GM23248 (cell line): Measurements from ENCODE around the gene IGFALS. TPM values are rescaled to one million over a fixed set of nuclear protein-coding genes. Genes with fewer than 3 reads are reported as not detected.

Experiments used
- DNase-seq: peaks from one replicate; pipeline ENCODE4 v3.0.0-alpha.2; 2015
- H2AFZ ChIP-seq: fragments of 200-600 bp; sonication (generic); 2 replicates; pipeline ENCODE4 v1.6.1; 2016; ENCODE audit warnings: antibody characterized with exemption
- H3F3A ChIP-seq: fragments of 200-600 bp; sonication (generic); 2 replicates; pipeline ENCODE4 v1.6.1; 2016; ENCODE audit warnings: mild to moderate bottlenecking, antibody characterized with exemption, mixed run types; ENCODE audit not compliant: insufficient read depth
- H3K27ac ChIP-seq: fragments of 200-600 bp; sonication (generic); 2 replicates; pipeline ENCODE4 v1.5.1; 2016; ENCODE audit warnings: mild to moderate bottlenecking
- H3K27me3 ChIP-seq: fragments of 200-600 bp; sonication (generic); replicated peaks from 2 replicates; pipeline ENCODE4 v1.6.1; 2016; ENCODE audit warnings: mild to moderate bottlenecking; ENCODE audit not compliant: insufficient read depth
- H3K36me3 ChIP-seq: fragments of 200-600 bp; sonication (generic); 2 replicates; pipeline ENCODE4 v1.6.1; 2016; ENCODE audit warnings: low read depth, mild to moderate bottlenecking
- H3K4me1 ChIP-seq: fragments of 200-600 bp; sonication (generic); 2 replicates; pipeline ENCODE4 v1.6.1; 2016; ENCODE audit warnings: mild to moderate bottlenecking; ENCODE audit not compliant: insufficient read depth
- H3K4me2 ChIP-seq: fragments of 200-600 bp; sonication (generic); one replicate; pipeline ENCODE4 v1.6.1; 2016; ENCODE audit warnings: mild to moderate bottlenecking; ENCODE audit not compliant: unreplicated experiment
- H3K4me3 ChIP-seq: fragments of 200-600 bp; sonication (generic); 2 replicates; pipeline ENCODE4 v1.5.1; 2016; ENCODE audit warnings: mild to moderate bottlenecking
- H3K79me2 ChIP-seq: fragments of 200-600 bp; sonication (generic); 2 replicates; pipeline ENCODE4 v1.6.1; 2016; ENCODE audit warnings: mild to moderate bottlenecking; ENCODE audit not compliant: insufficient read depth
- H3K9ac ChIP-seq: fragments of 200-600 bp; sonication (generic); 2 replicates; pipeline ENCODE4 v1.6.1; 2016; ENCODE audit warnings: mild to moderate bottlenecking
- H3K9me2 ChIP-seq: fragments of 200-600 bp; sonication (generic); 2 replicates; pipeline ENCODE4 v1.6.1; 2016; ENCODE audit warnings: mixed run types, mild to moderate bottlenecking, moderate library complexity; ENCODE audit not compliant: insufficient read depth
- H3K9me3 ChIP-seq: fragments of 200-600 bp; sonication (generic); one replicate; pipeline ENCODE4 v1.6.1; 2017; ENCODE audit warnings: low read depth
- H4K20me1 ChIP-seq: fragments of 200-600 bp; sonication (generic); 2 replicates; pipeline ENCODE4 v1.6.0; 2016; ENCODE audit not compliant: insufficient read depth
- EZH2 ChIP-seq: fragments of 200-600 bp; sonication (generic); IDR thresholded peaks from 2 replicates; pipeline ENCODE4 v1.6.1; 2018; ENCODE audit warnings: antibody characterized with exemption, mild to moderate bottlenecking; ENCODE audit not compliant: insufficient read depth, poor library complexity, severe bottlenecking
- EZH2phosphoT487 ChIP-seq: fragments of 200-600 bp; sonication (generic); IDR thresholded peaks from 2 replicates; pipeline ENCODE4 v1.6.1; 2018; ENCODE audit warnings: antibody characterized with exemption, moderate library complexity, mild to moderate bottlenecking, low read depth; ENCODE audit not compliant: insufficient read depth
- WGBS, 2 experiments: methylation state at CpG; one replicate each; pipeline ENCODE4 v1.1.6; 2015 to 2017; ENCODE audit warnings: low lambda C conversion rate in 2 of 2, low coverage in 1 of 2; ENCODE audit errors: missing lambda C conversion rate in 2 of 2; 5-methylcytosine and 5-hydroxymethylcytosine counted together
- in situ Hi-C: fragments of 300-500 bp; cut with MboI; formaldehyde crosslinking; loops from 2 replicates; pipeline ENCODE4 v1.15.0; 2020
- polyA plus RNA-seq: library from polyadenylated mRNA; unstranded; fragments of >200 nt; fragmentation: Nextera tagmentation; extraction: Ambion mirVana; gene quantifications from 2 replicates; pipeline ENCODE4 v1.2.1, GENCODE V29; 2016
- total RNA-seq: library from RNA; depleted of rRNA; stranded (reverse); fragments of >200 nt; shearing (Covaris generic); gene quantifications from 2 replicates; pipeline ENCODE4 v1.2.3, GENCODE V29; 2014

The IGFALS gene
- total and polyA plus RNA-seq, 2 experiments from 2014 or later, result not detected

DNA sequence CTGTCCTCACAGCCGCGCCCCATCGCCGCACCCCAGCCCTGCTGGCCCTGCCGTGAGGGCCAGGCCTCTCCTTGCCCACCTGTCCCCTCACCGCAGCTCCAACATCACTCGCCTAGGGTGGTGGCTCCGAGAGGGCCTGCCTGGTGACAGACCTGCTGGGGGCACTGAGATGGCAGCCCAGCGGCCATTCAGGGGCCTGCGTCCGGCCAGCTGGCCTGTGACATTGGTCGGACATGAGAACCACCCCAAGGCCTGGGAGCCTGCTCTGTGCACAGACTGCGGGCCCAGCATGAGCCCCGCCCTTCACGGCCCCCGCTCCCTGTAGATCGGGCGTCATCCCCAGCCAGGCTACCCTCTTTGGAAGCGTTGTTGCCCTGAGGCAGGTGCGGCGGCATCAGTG, 34.0 kb downstream of the IGFALS start:
- Histone ChIP-seq H3K36me3 (no peaks in the 10 kb centered on the region), H3F3A (no peaks in the 10 kb centered on the region), H3K4me1 (no peaks in the 10 kb centered on the region), H3K4me2 (no peak overlapping the region), H3K9me2 (no peaks in the 10 kb centered on the region), H3K27me3 (no peaks in the 10 kb centered on the region), H3K9me3 (no peaks in the 10 kb centered on the region), H3K79me2 (peaks cover 7% of the 10 kb centered on the region; the same call in 1 of the 2 replicates), H3K4me3 (no peak overlapping the region), H2AFZ (no peak overlapping the region), H3K27ac (no peak overlapping the region), H3K9ac (no peak overlapping the region), H4K20me1 (no peaks in the 10 kb centered on the region)
- DNase-seq, result no peak
- TF ChIP-seq EZH2 (no peak), EZH2phosphoT487 (no peak)
- in situ Hi-C loops, result no loop called here
- 90 to 93% methylated on average over 16 to 20 of the region's 21 CpGs for WGBS, 2 experiments

DNA sequence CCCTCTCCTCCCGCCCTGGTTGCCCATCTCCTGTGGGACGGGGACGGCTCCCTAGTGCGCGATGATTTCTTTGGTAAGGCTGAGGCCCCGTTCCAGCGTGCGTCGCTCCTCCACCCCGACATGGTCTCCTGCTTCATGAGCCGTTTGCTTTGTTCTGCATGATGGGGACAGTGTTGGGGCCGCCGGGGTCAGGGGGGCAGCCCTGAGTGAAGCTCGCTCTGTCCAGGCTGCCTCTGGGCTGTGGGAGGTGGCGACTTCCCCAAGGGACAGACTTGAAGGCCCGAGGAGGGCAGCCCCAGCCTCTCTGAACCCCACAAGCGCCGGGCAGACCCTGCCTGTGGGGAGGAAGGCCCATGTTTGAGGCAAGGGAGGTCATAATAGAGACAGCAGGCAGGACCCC, 34.6 kb downstream of the IGFALS start:
- 95 to 97% methylated on average over 17 to 18 of the region's 18 CpGs for WGBS, 2 experiments
- H3K9me3 ChIP-seq, result no peaks in the 10 kb centered on the region
- H2AFZ ChIP-seq, result no peak overlapping the region
- no peaks in the 10 kb centered on the region for H3K36me3 ChIP-seq
- H3K27ac ChIP-seq, result no peak overlapping the region
- no peak overlapping the region for H3K4me2 ChIP-seq
- H3K4me3 ChIP-seq, result no peak overlapping the region
- no peak for DNase-seq
- no peaks in the 10 kb centered on the region for H3K4me1 ChIP-seq
- TF ChIP-seq EZH2, result no peak
- TF ChIP-seq EZH2phosphoT487, result no peak
- in situ Hi-C loops, result no loop called here
- H3F3A ChIP-seq, result no peaks in the 10 kb centered on the region
- no peaks in the 10 kb centered on the region for H3K27me3 ChIP-seq
- H3K9me2 ChIP-seq, result no peaks in the 10 kb centered on the region
- peaks cover 7% of the 10 kb centered on the region; the same call in 1 of the 2 replicates for H3K79me2 ChIP-seq
- no peak overlapping the region for H3K9ac ChIP-seq
- H4K20me1 ChIP-seq, result no peaks in the 10 kb centered on the region

DNA sequence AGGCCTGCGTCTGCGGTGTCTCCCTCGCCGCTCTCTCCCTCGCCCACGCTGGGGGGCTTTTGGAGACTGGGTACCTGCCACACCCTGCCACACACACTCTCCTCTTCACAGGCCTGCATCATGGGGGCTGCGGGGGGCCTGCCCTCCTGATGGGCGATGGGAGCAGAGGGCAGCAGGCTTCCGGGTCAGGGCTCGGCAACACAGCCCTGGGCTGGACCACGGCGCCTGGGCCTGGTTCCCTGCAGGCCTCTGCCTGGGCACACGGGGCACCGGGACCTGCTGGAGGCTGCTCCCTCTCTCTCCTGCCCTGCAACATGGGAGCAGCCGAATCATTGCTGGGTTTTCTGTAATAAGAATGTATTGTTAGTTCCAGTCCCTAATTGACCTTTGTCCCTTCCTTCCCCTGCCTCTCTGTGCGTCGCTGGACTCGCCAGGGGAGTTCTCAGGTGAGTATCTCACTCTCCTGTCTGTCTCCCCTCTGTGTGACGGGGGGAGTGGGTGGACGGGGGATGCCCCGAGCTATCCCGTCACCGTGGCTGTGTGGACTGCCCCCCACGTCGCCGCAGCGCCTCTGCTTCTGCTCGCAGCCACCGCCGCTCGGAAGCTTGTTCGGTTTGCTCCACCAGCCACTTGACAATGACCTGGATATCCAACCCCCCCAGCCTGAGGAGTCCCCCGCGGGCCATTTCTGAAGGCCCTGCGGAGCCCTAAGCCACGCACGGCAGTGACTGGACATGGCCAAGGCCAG, 35.6 kb downstream of the IGFALS start:
- Histone ChIP-seq H3K9me2 (no peaks in the 10 kb centered on the region), H3K9me3 (no peaks in the 10 kb centered on the region), H3K4me1 (no peaks in the 10 kb centered on the region), H3K27me3 (no peaks in the 10 kb centered on the region), H2AFZ (no peak overlapping the region), H3K36me3 (peaks cover 4% of the 10 kb centered on the region; the same call in 1 of the 2 replicates), H3K4me2 (no peak overlapping the region), H3K79me2 (peaks cover 7% of the 10 kb centered on the region; the same call in 1 of the 2 replicates), H3K4me3 (no peak overlapping the region), H3K9ac (no peak overlapping the region), H3K27ac (no peak overlapping the region), H3F3A (no peaks in the 10 kb centered on the region), H4K20me1 (no peaks in the 10 kb centered on the region)
- WGBS, 2 experiments, result 92 to 93% methylated on average over 37 of the region's 37 CpGs
- in situ Hi-C loops, result no loop called here
- no peak for TF ChIP-seq EZH2
- no peak for TF ChIP-seq EZH2phosphoT487
- DNase-seq, result no peak

DNA sequence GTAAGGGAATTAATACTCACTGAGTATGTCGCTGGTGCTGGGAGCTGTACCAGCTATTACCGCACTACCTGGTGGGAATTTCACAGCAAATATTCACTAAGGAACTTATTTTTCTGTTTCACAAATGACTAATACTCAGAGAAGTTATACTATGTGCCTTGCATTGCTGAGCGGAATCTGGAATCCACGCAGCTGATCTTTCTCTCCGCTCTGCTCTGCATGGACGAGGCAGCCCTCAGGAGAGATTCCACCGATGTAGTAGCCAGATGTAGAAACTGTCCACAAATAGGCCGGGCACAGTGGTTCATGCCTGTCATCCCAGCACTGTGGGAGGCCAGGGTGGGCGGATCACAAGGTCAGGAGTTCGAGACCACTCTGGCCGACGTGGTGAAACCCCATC, 39.3 kb downstream of the IGFALS start:
- Histone ChIP-seq H3K4me2 (no peak overlapping the region), H3K9me3 (no peaks in the 10 kb centered on the region), H3K4me3 (no peak overlapping the region), H3K79me2 (peaks cover 7% of the 10 kb centered on the region; the same call in 1 of the 2 replicates), H3K27me3 (no peaks in the 10 kb centered on the region), H3K9me2 (no peaks in the 10 kb centered on the region), H3K9ac (no peak overlapping the region), H4K20me1 (no peaks in the 10 kb centered on the region), H3K36me3 (peaks cover 10% of the 10 kb centered on the region; the same call in 1 of the 2 replicates), H3K4me1 (no peaks in the 10 kb centered on the region), H3F3A (no peaks in the 10 kb centered on the region), H3K27ac (no peak overlapping the region), H2AFZ (no peak overlapping the region)
- in situ Hi-C loops, result no loop called here
- DNase-seq, result no peak
- TF ChIP-seq EZH2phosphoT487 (no peak), EZH2 (no peak)
- WGBS, 2 experiments, result 95 to 97% methylated on average over 12 of the region's 12 CpGs
